GM19240 (cell line): ENCODE results near the gene TRIM10.
"Not testable (repeated sequence)": the region's sequence is repeated elsewhere in the genome, so short reads cannot be mapped to it uniquely, and the experiment has no call there.

Source experiments
- DNase-seq: peaks from one replicate; pipeline ENCODE4 v3.0.0; 2011; ENCODE audit warnings: low spot score; ENCODE audit not compliant: insufficient read length

TRIM10 gene

GRCh38 chr6:30154709-30155519 is 6.1 kb downstream of the TRIM10 start:
- DNase-seq, result no peak

- no peak for DNase-seq
Measured at GRCh38 chr6:30154061-30154460, 7.0 kb downstream of the TRIM10 start.

GRCh38 chr6:30152910-30153610 is 8.0 kb downstream of the TRIM10 start:
- DNase-seq, result no peak

- DNase-seq, result no peak
Measured at GRCh38 chr6:30152016-30152673, 8.9 kb downstream of the TRIM10 start.

GRCh38 chr6:30151580-30151979 is 9.4 kb downstream of the TRIM10 start:
- DNase-seq, result no peak

GRCh38 chr6:30150671-30151395 is 10.2 kb downstream of the TRIM10 start:
- DNase-seq, result no peak

- no peak for DNase-seq
Measured at GRCh38 chr6:30149858-30150550, 11.0 kb downstream of the TRIM10 start.

- DNase-seq, result no peak
Measured at GRCh38 chr6:30149234-30149633, 11.8 kb downstream of the TRIM10 start.

GRCh38 chr6:30147096-30147495 is 13.9 kb downstream of the TRIM10 start:
- no peak for DNase-seq

- no peak for DNase-seq
Measured at GRCh38 chr6:30145818-30146217, 15.2 kb downstream of the TRIM10 start.

- no peak for DNase-seq
Measured at GRCh38 chr6:30144811-30145210, 16.2 kb downstream of the TRIM10 start.

- DNase-seq, result no peak
Measured at GRCh38 chr6:30143780-30144179, 17.2 kb downstream of the TRIM10 start.

- DNase-seq, result no peak
Measured at GRCh38 chr6:30142665-30143064, 18.3 kb downstream of the TRIM10 start.

GRCh38 chr6:30140240-30140639 is 20.8 kb downstream of the TRIM10 start:
- not testable (repeated sequence) for DNase-seq

- DNase-seq, result no peak
Measured at GRCh38 chr6:30136570-30137286, 24.3 kb downstream of the TRIM10 start.

- no peak for DNase-seq
Measured at GRCh38 chr6:30135757-30136156, 25.3 kb downstream of the TRIM10 start, which contains the start of gene TRIM40. TRIM40 (plus strand) TSS chr6:30136140; CDS start chr6:30137037, 897 bp downstream.

- no peak for DNase-seq
Measured at GRCh38 chr6:30135147-30135546, 25.9 kb downstream of the TRIM10 start.

GRCh38 chr6:30131947-30132497 is 29.0 kb downstream of the TRIM10 start:
- no peak for DNase-seq

GRCh38 chr6:30130887-30131862 is 29.8 kb downstream of the TRIM10 start:
- DNase-seq, result peak; percentile 86
